Mesendoderm (in vitro differentiated cells): ENCODE results near the gene ACOT7.

Experiments used
- DNase-seq: peaks from one replicate; pipeline ENCODE4 v3.0.0; 2013
- H2AK5ac ChIP-seq: 2 replicates; pipeline ENCODE4 v1.6.1; 2013; ENCODE audit warnings: low read length, inconsistent platforms
- H2BK120ac ChIP-seq: 2 replicates; pipeline ENCODE4 v1.6.1; 2013; ENCODE audit warnings: low read depth, mild to moderate bottlenecking, low read length, moderate library complexity, mixed read lengths
- H2BK15ac ChIP-seq: replicated peaks from 2 replicates; pipeline ENCODE4 v1.6.1; 2013; ENCODE audit warnings: low read depth, mild to moderate bottlenecking, moderate library complexity
- H2BK5ac ChIP-seq: 2 replicates; pipeline ENCODE4 v1.6.1; 2013; ENCODE audit warnings: low read length, inconsistent platforms
- H3K18ac ChIP-seq: 2 replicates; pipeline ENCODE4 v1.6.1; 2013; ENCODE audit warnings: mild to moderate bottlenecking, low read length, mixed read lengths
- H3K23ac ChIP-seq: one replicate; pipeline ENCODE4 v1.6.1; 2013; ENCODE audit warnings: low read length
- H3K27ac ChIP-seq: 2 replicates; pipeline ENCODE4 v1.5.1; 2013; ENCODE audit warnings: low read depth, mild to moderate bottlenecking, inconsistent platforms, low read length, moderate library complexity
- H3K27me3 ChIP-seq: 2 replicates; pipeline ENCODE4 v1.6.1; 2013; ENCODE audit warnings: low read length, control low read depth, mild to moderate bottlenecking, inconsistent platforms; ENCODE audit not compliant: insufficient read depth, poor library complexity
- H3K36me3 ChIP-seq: 2 replicates; pipeline ENCODE4 v1.6.1; 2013; ENCODE audit warnings: low read length, inconsistent platforms; ENCODE audit not compliant: control insufficient read depth, insufficient read depth
- H3K4ac ChIP-seq: one replicate; pipeline ENCODE4 v1.6.1; 2013; ENCODE audit warnings: low read depth, mild to moderate bottlenecking, low read length, moderate library complexity
- H3K4me1 ChIP-seq: 2 replicates; pipeline ENCODE4 v1.6.1; 2013; ENCODE audit warnings: low read depth, low read length, inconsistent platforms; ENCODE audit not compliant: control insufficient read depth
- H3K4me2 ChIP-seq: 2 replicates; pipeline ENCODE4 v1.6.1; 2013; ENCODE audit warnings: low read length
- H3K4me3 ChIP-seq: 2 replicates; pipeline ENCODE4 v1.5.1; 2013; ENCODE audit warnings: mild to moderate bottlenecking, low read length
- H3K56ac ChIP-seq: one replicate; pipeline ENCODE4 v1.6.1; 2013; ENCODE audit warnings: low read length
- H3K79me1 ChIP-seq: 2 replicates; pipeline ENCODE4 v1.6.1; 2013; ENCODE audit warnings: low read length, inconsistent platforms
- H3K79me2 ChIP-seq: 2 replicates; pipeline ENCODE4 v1.6.1; 2013; ENCODE audit warnings: mild to moderate bottlenecking, low read length; ENCODE audit not compliant: control insufficient read depth, insufficient read depth
- H3K9ac ChIP-seq: 2 replicates; pipeline ENCODE4 v1.6.1; 2013; ENCODE audit warnings: low read length, inconsistent platforms
- H4K5ac ChIP-seq: one replicate; pipeline ENCODE4 v1.6.1; 2013; ENCODE audit warnings: low read length
- H4K8ac ChIP-seq: one replicate; pipeline ENCODE4 v1.6.1; 2013; ENCODE audit warnings: low read depth, mild to moderate bottlenecking, control low read depth, low read length, moderate library complexity
- WGBS: extraction: QIAGEN DNeasy Blood & Tissue Kit; methylation state at CpG from one replicate; pipeline ENCODE4 v1.1.7; 2013; ENCODE audit warnings: low lambda C conversion rate, missing lambda C conversion rate; ENCODE audit not compliant: insufficient coverage; ENCODE audit errors: extremely low coverage; 5-methylcytosine and 5-hydroxymethylcytosine counted together

Gene ACOT7

GRCh38 chr1:6338695-6339094 lies 54.9 kb downstream of the ACOT7 start:
- Histone ChIP-seq H3K4me3 (no peak overlapping the region), H2AK5ac (no peak overlapping the region), H3K4me2 (no peak overlapping the region), H4K8ac (no peak overlapping the region), H3K23ac (no peak overlapping the region), H3K9ac (no peak overlapping the region), H2BK15ac (no peak overlapping the region), H2BK120ac (no peak overlapping the region), H3K18ac (no peak overlapping the region), H3K56ac (no peak overlapping the region), H3K36me3 (no peaks in the 10 kb centered on the region), H3K79me2 (no peaks in the 10 kb centered on the region), H2BK5ac (no peak overlapping the region), H4K5ac (no peak overlapping the region), H3K27ac (no peak overlapping the region), H3K79me1 (no peaks in the 10 kb centered on the region), H3K4me1 (no peaks in the 10 kb centered on the region), H3K4ac (no peak overlapping the region), H3K27me3 (no peaks in the 10 kb centered on the region)
- no CpG with 5 or more reads among the region's 7 CpGs for WGBS
- DNase-seq, result peak; percentile 31

GRCh38 chr1:6336776-6337622 lies 56.6 kb downstream of the ACOT7 start:
- Histone ChIP-seq H3K4me1 (no peaks in the 10 kb centered on the region), H3K79me1 (no peaks in the 10 kb centered on the region), H3K23ac (no peak overlapping the region), H2BK5ac (no peak overlapping the region), H3K56ac (no peak overlapping the region), H4K5ac (no peak overlapping the region), H3K36me3 (no peaks in the 10 kb centered on the region), H3K27ac (no peak overlapping the region), H3K4me3 (no peak overlapping the region), H3K18ac (no peak overlapping the region), H3K4ac (no peak overlapping the region), H4K8ac (no peak overlapping the region), H3K27me3 (no peaks in the 10 kb centered on the region), H2BK120ac (no peak overlapping the region), H2BK15ac (no peak overlapping the region), H3K79me2 (no peaks in the 10 kb centered on the region), H3K9ac (no peak overlapping the region), H2AK5ac (no peak overlapping the region), H3K4me2 (no peak overlapping the region)
- WGBS, result no CpG with 5 or more reads among the region's 22 CpGs
- no peak for DNase-seq

DNA sequence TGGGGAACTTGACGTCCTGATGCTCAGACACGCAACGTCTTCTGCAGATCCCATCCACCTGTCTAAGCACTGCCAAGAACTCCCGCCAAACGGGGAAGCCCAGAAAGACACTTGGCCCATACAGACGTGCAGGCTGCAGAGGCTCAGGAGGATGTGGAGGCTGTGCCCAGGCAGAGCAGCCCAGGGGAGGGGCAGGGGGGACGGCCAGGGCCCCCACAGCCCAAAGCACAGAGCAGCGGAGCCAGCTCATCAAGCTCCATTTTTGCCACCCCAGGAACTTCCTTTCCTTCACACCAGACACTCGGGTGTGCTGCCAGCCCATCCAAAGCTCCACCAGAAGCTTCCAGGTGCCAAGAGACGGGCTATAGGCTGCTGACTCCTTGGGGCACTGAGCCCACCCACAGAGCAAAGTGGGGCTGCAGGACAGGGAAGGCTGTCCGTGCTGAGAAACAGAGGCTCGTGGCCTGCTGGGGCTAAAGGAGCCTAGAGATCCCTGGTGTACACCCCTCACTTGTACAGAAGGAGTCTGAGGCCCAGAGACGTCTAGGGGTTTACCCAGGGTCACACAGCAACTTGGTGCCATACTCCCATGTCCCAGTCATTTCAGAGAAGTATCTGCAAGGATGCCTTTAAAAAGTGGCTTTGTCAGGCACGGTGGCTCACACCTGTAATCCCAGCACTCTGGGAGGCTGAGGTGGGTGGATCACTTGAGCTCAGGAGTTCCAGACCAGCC lies 59.1 kb downstream of the ACOT7 start:
- H3K36me3 ChIP-seq, result no peaks in the 10 kb centered on the region
- H3K23ac ChIP-seq, result no peak overlapping the region
- H3K4me3 ChIP-seq, result no peak overlapping the region
- no peak overlapping the region for H3K9ac ChIP-seq
- H2AK5ac ChIP-seq, result no peak overlapping the region
- H3K56ac ChIP-seq, result no peak overlapping the region
- H3K4me2 ChIP-seq, result no peak overlapping the region
- H3K27ac ChIP-seq, result no peak overlapping the region
- no peaks in the 10 kb centered on the region for H3K4me1 ChIP-seq
- no peaks in the 10 kb centered on the region for H3K27me3 ChIP-seq
- H4K8ac ChIP-seq, result no peak overlapping the region
- DNase-seq, result no peak
- H3K18ac ChIP-seq, result no peak overlapping the region
- H3K79me2 ChIP-seq, result no peaks in the 10 kb centered on the region
- no peak overlapping the region for H2BK15ac ChIP-seq
- H3K79me1 ChIP-seq, result no peaks in the 10 kb centered on the region
- H2BK120ac ChIP-seq, result no peak overlapping the region
- no CpG with 5 or more reads among the region's 14 CpGs for WGBS
- no peak overlapping the region for H4K5ac ChIP-seq
- H3K4ac ChIP-seq, result no peak overlapping the region
- no peak overlapping the region for H2BK5ac ChIP-seq

DNA sequence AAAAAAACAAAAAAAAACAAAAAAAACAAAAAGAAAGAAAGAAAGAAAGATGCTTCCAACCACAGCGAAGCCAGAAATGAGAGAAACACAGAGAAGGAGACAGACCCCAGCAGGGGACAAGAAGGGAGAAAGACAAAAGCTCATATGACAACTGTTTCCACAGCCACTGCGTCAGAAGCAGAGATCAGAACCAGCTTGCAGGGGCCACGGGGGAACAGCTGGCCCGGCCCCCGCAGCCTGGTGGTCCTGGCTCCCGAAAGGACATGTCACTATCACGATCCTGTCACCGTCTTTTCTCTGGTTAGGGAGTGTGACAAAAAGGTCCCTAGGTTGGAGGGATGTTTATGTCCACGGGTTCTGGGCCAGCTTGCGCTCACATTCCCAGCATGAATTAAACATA lies 60.7 kb downstream of the ACOT7 start:
- no peak overlapping the region for H3K9ac ChIP-seq
- no peak overlapping the region for H2BK5ac ChIP-seq
- H4K5ac ChIP-seq, result no peak overlapping the region
- no peak overlapping the region for H3K23ac ChIP-seq
- no peak overlapping the region for H3K56ac ChIP-seq
- no peak for DNase-seq
- H3K4me1 ChIP-seq, result no peaks in the 10 kb centered on the region
- no peak overlapping the region for H3K4ac ChIP-seq
- no peaks in the 10 kb centered on the region for H3K27me3 ChIP-seq
- H3K79me1 ChIP-seq, result no peaks in the 10 kb centered on the region
- H2AK5ac ChIP-seq, result no peak overlapping the region
- H3K27ac ChIP-seq, result no peak overlapping the region
- H3K79me2 ChIP-seq, result no peaks in the 10 kb centered on the region
- no peak overlapping the region for H4K8ac ChIP-seq
- no peak overlapping the region for H3K18ac ChIP-seq
- no peak overlapping the region for H3K4me2 ChIP-seq
- H2BK15ac ChIP-seq, result no peak overlapping the region
- no peak overlapping the region for H2BK120ac ChIP-seq
- WGBS, result no CpG with 5 or more reads among the region's 10 CpGs
- no peak overlapping the region for H3K4me3 ChIP-seq
- no peaks in the 10 kb centered on the region for H3K36me3 ChIP-seq

DNA sequence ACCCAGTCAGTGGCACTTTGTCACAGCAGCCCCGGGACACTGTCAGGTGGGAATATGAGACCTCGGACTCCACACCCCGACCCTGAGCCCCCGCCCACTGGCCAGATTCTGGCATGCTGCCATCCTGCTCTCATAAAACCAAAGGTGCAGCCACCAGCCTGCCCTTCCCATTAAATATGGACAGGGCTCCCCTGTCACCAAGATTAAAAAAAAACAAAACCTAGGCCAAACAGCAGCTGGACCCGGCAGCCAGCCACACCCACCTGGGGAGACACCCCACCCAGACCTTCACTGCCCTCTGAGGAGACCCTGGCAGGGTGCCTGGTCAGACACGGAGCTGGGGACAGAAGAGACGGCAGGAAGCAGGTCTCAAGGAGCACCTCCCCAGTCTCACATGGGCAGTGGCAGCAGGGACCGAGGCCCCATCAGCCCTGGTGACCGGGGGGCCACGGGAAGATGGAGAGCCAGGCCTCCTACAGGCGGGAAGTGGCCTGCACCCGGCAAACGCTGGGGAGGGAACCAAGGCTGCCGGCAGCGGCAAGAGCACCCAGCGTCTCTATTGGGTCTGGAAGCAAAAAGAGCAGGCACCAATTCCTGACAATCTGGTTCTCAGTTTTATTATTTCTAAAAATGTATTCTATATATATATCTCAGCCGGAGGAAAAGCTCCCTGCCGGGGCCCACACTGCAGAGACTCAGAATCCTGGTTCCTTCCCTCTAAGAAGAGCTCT lies 61.9 kb downstream of the ACOT7 start:
- Histone ChIP-seq H3K79me1 (no peaks in the 10 kb centered on the region), H3K36me3 (no peaks in the 10 kb centered on the region), H3K23ac (no peak overlapping the region), H2AK5ac (no peak overlapping the region), H4K5ac (no peak overlapping the region), H3K4me1 (no peaks in the 10 kb centered on the region), H3K79me2 (no peaks in the 10 kb centered on the region), H3K27me3 (no peaks in the 10 kb centered on the region), H4K8ac (no peak overlapping the region), H3K9ac (no peak overlapping the region), H3K4me3 (no peak overlapping the region), H3K27ac (no peak overlapping the region), H3K56ac (no peak overlapping the region), H2BK15ac (no peak overlapping the region), H2BK5ac (no peak overlapping the region), H2BK120ac (no peak overlapping the region), H3K4me2 (no peak overlapping the region), H3K18ac (no peak overlapping the region), H3K4ac (no peak overlapping the region)
- no peak for DNase-seq
- WGBS, result no CpG with 5 or more reads among the region's 18 CpGs
